ENCODE results near the gene CHRM5.
A peak's percentile ranks its signal among the peaks of the same experiment; 100 is the strongest.
"Not testable (repeated sequence)": the region's sequence is repeated elsewhere in the genome, so short reads cannot be mapped to it uniquely, and the experiment has no call there.

Gene CHRM5

DNA sequence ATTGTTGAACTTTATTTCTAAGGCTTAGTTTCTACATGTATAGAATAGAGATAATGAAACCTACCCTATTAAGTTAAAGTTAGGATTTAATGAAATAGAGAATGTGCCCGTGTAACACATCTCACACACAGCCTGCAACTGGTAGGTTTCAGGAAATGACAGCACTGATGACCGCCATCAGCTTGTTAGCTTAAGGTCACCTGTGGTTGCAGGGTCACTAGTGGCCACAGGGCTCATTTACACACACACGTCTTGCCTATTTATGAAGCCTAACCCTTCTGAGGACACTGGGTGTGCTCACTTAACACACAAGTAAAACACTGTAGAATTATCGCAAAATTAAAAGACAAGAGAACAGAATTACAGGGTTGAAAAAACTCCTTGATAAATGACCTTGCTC, 20.1 kb downstream of the CHRM5 start:
- no peak for DNase-seq (ENCODE audit: low read depth in 2 of 3, low spot score in 1 of 3)

DNA sequence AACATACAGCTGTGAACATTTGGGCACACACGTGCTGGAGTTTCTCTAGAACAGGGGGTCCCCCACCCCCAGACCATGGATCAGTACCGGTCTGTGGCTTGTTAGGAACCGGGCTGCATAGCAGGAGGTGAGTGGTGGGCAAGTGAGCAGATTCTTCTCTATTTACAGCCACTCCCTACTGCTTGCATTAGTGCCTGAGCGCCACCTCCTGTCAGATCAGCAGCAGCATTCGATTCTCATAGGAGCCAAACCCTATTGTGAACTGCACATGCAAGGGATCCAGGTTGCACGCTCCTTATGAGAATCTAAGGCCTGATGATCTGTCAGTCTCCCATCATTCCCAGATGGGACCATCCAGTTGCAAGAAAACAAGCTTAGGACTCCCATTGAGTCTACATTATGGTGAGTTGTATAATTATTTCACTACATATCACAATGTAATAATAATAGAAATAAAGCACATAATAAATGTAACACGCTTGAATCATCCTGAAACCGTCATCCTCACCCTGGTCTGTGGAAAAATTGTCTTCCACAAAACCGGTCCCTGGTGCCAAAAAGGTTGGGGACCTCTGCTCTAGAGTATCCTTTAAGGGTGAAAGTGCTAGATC, 25.8 kb downstream of the CHRM5 start:
- DNase-seq (ENCODE audit: low read depth in 2 of 3, low spot score in 1 of 3): no peak

GRCh38 chr15:33995666-33996065, 27.4 kb downstream of the CHRM5 start:
- not testable (repeated sequence) for DNase-seq (ENCODE audit: low read depth in 2 of 3, low spot score in 1 of 3)

- DNase-seq (ENCODE audit: low read depth in 2 of 3, low spot score in 1 of 3): no peak
Measured at GRCh38 chr15:34001536-34001935, 33.2 kb downstream of the CHRM5 start.

DNA sequence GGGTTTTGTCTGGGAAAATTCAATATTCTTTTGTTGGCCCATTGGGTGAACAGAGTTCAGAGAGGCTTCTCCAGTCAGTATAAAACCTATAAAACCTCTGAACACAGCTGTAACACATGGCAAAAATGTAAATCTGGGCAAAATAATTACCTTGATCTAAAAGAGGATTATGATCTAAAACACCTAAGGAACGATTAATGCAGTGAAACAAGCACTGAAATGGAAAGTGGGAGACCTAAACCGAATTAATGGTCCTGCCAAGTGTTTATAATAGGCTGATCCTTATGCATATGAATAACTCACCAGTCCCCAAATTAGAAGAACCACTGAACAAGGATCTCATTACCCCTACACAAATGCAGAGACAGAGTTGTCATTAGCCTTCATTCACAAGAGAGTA, 38.1 kb downstream of the CHRM5 start:
- no peak for DNase-seq (ENCODE audit: low read depth in 2 of 3, low spot score in 1 of 3)

GRCh38 chr15:34009656-34010055, 41.4 kb downstream of the CHRM5 start:
- no peak for DNase-seq (ENCODE audit: low read depth in 2 of 3, low spot score in 1 of 3)

DNA sequence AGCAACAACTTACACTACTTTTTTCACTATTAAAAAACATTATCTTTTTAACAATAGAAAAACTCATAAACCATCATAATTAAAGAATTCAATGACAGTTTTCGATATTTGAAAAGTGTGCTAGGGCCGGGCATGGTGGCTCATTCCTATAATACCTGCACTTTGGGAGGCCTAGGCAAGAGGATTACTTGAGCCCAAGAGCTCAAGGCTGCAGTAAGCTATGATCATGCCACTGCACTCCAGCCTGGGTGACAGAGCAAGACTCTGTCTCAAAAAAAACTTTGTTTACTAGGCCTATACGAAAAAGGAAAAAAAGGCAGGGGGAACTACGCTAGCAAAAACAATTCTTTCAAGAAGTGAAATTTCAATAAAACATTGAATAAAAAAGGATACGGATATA, 42.6 kb downstream of the CHRM5 start:
- no peak for DNase-seq (ENCODE audit: low read depth in 2 of 3, low spot score in 1 of 3)

DNA sequence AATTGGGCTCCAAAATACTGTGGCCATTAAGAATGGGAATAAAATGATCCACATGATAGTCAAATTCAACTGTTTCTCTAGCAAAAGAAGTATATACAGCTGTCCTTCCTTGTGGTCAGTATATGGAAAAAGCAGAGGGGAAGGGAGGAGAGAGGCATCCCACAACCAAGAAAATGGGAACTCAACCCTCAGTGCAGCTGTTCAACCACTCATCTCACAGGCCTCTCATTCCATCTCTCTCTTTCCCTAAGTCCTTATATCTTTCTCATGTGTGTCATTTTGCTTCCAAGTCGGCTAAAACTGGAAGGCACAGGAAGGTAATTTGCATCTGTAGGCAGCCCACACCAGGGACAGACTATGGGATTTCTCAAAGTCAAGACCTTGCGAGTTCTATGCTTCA, 43.2 kb downstream of the CHRM5 start:
- no peak for DNase-seq (ENCODE audit: low read depth in 2 of 3, low spot score in 1 of 3)

- DNase-seq (ENCODE audit: low read depth in 2 of 3, low spot score in 1 of 3): no peak
Measured at GRCh38 chr15:34012461-34013028, 44.2 kb downstream of the CHRM5 start.

DNA sequence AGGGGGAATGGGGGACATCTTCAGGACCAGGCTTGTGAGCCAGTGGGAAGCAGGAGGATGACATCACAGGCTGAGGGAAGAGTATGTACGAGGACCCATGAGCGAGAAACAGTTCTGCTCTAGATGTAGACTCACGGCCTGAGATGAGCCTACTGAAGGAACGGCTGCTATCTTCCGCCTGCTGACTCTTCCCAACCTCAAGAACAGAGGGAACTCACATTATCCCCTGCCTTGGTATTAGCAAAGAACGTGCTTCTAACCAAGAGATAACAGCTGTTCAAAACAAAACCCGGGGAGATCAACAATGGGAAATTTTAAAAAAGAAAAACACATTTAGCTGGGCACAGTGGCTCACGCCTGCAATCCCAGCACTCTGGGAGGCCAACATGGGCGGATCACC, 45.4 kb downstream of the CHRM5 start:
- no peak for DNase-seq (ENCODE audit: low read depth in 2 of 3, low spot score in 1 of 3)

- DNase-seq (ENCODE audit: low read depth in 2 of 3, low spot score in 1 of 3): no peak
Measured at GRCh38 chr15:34014556-34014955, 46.3 kb downstream of the CHRM5 start.

GRCh38 chr15:34018021-34018645, 49.8 kb downstream of the CHRM5 start:
- DNase-seq (ENCODE audit: low read depth in 2 of 3, low spot score in 1 of 3): peak in 1 of 3 donors; percentile 4

DNA sequence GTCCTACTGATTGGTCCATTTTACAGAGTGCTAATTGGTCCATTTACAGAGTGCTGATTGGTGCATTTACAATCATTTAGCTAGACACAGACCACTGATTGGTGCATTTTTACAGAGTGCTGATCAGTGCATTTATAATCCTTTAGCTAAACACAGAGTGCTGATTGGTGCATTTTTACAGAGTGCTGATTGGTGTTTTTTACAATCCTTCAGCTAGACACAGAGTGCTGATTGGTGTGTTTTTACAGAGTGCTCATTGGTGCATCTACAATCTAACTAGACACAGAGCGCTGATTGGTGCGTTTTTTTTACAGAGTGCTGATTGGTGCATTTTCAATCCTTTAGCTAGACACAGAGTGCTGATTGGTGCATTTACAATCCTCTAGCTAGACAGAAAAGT, 50.4 kb downstream of the CHRM5 start:
- not testable (repeated sequence) for DNase-seq (ENCODE audit: low read depth in 2 of 3, low spot score in 1 of 3)

- no peak for DNase-seq (ENCODE audit: low read depth in 2 of 3, low spot score in 1 of 3)
Measured at GRCh38 chr15:34019369-34019990, 51.2 kb downstream of the CHRM5 start.

DNA sequence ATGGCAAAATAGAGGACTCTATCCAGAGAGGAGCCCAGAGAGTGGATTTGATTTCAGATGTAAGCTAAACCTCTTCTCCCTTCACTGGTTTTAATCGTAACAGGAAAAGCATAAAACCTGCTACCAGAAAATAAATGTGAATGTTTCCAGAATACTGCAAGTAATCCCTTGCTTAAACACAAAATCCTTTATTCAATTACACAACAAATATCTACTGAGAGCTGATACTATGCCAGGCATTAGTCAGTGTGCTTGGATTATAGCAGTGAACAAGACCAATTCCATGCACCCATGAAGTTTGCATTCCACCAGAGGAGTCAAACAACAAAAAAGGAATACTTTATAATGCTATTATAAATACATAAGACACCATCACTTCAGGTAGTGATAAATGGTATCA, 55.6 kb downstream of the CHRM5 start:
- no peak for DNase-seq (ENCODE audit: low read depth in 2 of 3, low spot score in 1 of 3)

- no peak for DNase-seq (ENCODE audit: low read depth in 2 of 3, low spot score in 1 of 3)
Measured at GRCh38 chr15:34025252-34025651, 57.0 kb downstream of the CHRM5 start.

GRCh38 chr15:34027606-34028005, 59.3 kb downstream of the CHRM5 start:
- DNase-seq (ENCODE audit: low read depth in 2 of 3, low spot score in 1 of 3): no peak

DNA sequence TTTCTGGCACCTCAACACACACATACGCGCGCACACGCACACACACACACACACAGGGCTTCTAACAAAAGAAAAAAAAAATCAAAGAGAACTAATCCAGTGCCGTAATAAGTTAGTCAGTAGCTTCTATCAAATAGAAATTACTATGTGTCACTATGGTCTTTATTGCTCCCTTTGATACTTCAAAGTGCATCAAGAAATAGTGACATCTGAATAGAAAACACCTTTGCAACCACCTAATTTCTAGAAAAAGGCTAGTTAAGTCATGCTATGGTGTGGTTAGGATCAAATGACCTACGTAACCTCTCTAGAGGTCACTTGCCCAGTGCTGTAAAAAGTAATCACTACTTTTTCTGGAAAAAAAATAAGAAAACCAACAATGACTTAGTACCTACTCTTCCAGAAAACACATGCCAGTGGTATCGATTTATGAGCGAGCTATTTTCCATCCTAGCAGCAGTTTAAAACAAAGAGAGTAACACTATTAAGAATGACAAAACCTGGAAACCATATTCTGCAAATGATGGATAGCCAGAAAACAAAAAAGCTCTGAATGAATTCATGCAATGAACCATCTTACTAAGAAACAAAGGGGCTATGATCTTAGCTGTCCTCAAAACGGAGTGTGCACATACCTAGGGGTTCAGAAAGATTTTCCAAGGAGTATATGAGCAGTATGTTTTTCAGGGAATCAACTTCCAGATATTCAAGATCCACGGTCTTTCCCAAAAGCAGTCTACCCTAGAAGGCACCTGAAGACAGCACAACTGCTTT, 63.9 kb downstream of the CHRM5 start:
- DNase-seq (ENCODE audit: low read depth in 2 of 3, low spot score in 1 of 3): no peak

GRCh38 chr15:34038023-34038870, 70.0 kb downstream of the CHRM5 start:
- peak; percentile 46 to 62 (median 49) for DNase-seq (ENCODE audit: low read depth in 2 of 3, low spot score in 1 of 3)

DNA sequence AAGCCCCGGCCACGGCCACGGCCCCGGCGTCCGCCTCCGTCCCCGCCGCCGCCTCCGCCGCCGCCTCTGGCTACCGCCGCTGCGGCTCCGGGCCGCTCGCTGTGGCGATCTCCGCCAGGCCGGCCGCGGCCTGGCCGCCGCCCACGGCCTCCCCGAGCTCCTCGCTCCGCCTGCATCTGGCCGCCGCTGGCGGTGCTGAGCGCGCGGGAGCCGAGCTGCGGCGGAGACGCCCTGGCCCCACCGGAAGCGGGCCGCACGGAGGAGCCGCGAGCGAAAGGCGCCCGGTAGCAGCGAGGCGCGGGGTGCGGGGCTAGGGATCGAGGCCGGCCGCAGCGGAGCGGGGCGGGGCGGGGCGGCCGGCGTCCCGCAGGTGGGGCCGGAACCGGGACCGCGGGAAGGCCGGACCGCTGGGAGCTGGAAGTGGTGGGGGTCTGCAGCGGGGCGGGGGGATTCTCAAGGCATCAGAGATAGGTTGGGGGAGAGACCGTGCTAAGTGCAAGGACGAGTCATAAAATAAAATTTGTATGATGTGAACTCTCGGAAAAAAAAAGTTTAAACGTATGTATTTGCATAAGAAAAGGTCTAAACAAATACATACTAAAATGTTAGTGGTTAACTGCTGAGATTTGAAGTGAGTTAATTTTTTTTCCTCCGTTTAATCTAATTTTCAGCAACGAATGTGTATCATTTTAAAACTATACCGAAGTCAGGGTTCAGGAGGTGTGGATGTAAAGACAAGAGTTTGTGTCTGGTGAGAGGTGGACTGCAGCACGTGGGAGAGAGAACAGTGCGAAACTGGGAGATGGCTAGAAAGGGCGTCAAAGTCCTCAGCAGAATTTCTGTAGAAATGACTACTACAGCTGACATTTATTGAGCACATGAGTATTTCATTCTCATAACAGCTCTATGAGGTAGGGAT, 70.8 kb downstream of the CHRM5 start, which contains the start of gene AVEN:
Gene AVEN, minus strand, starts transcription at position 334 of the 919 bp plus-strand sequence. Its CDS starts 158 bp downstream, at position 176.
- peak; percentile 41 to 53 (median 50) for DNase-seq (ENCODE audit: low read depth in 2 of 3, low spot score in 1 of 3)

Data from stimulated activated CD4-positive, alpha-beta T cell treated with anti-CD3 and anti-CD28 coated beads, Interleukin-12 subunit alpha, Interleukin-12 subunit beta, amount 100 ng/mL, for 48 hours (primary cell).